GM18517 (cell line): ENCODE data around the gene ZKSCAN5.
"Not testable (repeated sequence)": the region's sequence is repeated elsewhere in the genome, so short reads cannot be mapped to it uniquely, and the experiment has no call there.

ENCODE experiments used
- ATAC-seq: cut with Tn5 transposase; IDR thresholded peaks from one replicate; pipeline ENCODE4 v1.9.1; 2021; ENCODE audit warnings: mild to moderate bottlenecking, moderate library complexity; ENCODE audit not compliant: unreplicated experiment

ZKSCAN5 gene

DNA sequence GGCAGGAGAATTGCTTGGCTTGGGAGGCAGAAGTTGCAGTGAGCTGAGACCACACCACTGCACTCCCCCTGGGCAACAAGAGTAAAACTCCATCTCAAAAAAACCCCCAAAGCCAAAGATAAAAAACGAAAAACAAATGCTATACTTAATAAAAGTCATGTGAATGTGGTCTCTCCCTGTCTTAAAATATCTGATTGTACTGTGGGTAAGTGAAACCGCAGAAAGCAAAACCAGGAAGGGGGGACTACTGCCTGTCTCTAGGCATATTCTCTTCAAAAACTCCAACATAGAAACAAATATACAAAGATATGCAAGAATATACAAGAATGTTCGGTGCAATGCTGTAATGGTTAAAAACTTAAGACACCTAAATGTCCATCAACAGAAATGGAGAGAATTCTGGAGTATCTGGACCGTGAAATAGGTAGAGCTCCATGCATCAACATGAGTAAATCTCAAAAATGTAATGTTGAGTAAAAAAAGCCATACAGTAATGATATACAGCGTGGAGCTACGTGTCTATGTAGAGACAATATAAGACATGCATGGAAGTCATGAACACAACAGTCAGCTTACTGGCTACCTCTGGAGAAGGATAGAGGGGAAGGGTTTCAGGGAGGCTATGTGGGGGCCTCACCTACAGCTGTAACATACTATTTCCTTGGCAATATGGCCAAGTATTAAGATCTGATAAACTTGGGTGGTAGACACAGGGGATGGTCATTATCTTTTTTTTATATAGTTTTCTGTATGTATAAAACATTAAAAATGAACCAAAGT is 6.5 kb upstream of the ZKSCAN5 start:
- ATAC-seq: no peak

DNA sequence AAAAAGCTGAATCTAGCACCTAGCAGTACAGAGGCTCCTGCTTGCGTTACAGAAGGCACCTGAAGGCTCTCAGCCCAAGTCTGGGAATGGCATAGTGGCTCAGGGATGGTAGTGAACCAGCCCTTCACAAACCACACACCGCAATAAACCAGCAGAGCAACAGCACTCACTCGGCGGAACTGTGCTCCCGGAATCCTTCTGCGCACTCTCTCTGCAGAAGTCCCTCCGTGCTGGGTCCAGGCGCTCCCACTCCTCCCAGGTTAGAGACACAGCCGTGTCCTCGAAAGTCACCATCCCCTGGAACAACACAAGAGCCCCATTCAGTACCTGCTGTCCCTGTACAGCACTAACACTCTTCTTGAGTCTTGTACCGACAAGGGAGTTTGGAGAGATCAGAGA is 5.9 kb upstream of the ZKSCAN5 start:
- ATAC-seq: no peak

DNA sequence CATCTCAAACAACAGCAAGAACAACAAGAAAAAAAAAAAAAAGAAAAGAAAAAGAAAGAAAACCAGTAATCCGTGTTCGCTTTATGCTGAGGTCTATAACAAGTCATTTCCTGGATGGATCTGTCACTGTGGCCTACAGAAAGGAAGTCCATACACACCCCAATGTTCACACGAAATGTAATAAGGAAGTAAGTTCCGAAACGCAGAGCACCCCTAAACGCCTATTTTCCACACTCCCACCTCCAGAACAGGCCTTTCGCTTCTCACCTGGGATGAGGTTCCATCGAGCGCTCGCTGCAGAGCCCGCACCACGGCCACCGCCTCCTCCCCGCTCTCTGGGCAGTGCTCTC is 5.1 kb upstream of the ZKSCAN5 start:
- ATAC-seq: peak; percentile 8

DNA sequence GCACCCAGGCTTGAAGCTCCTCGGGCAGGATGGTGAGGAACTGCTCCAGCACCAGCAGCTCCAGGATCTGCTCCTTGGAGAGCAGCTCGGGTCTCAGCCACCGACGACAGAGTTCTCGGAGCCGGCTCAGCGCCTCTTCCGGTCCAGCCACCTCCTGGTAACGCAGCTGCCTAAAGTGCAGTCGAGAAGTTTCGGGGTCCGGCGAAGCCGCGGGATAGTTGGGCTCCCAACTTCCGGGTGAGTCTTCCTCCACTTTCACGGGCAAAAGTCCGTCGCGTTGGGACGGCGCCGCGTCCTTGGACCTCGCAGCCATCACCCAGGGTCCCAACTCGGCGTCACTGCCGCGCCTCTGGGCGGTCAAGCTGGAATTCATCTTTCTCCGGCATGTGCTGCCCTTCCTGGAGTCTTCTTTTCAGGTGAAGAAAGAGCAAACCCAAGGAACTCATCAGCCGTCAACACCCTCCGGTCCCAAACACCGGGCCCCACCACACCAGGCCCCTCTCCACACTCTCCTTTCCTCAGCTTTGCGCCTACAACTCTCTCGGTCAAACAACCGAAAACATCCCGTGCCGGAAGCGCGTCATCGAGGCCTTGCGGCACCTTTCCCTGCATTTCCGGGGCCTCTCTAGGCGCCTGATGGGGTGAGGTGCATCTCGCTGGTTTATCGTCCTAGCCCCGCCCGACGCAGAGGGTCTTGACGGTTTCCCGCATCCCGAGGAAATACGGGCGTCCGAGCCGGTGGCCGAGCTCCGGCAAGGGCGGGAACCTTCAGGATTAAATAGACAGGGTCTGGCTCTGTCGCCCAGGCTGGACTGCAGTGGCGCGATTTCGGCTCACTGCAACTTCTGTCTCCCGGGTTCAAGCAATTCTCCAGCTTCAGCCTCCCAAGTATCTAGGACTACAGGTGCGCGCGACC is 4.5 kb upstream of the ZKSCAN5 start, which contains the start of gene ZNF394:
Gene ZNF394, minus strand, starts transcription at position 561 of the 916 bp plus-strand sequence. Its CDS starts 188 bp downstream, at position 373.
- peak; percentile 53 for ATAC-seq

DNA sequence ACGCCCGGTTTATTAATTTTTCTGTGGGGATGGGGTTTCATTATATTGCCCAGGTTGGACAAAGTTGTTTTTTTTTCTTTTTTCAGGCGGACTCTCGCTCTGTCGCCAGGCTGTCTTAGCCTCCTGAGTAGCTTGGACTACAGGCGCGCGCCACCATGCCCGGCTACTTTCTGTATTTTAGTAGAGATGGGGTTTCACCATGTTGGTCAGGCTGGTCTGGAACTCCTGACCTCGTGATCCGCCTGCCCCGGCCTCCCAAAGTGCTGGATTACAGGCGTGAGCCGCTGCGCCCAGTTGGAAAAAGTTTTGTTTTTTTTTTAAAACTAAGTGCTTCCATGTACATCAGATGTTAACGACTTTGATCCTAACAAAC is 3.8 kb upstream of the ZKSCAN5 start:
- ATAC-seq: no peak

DNA sequence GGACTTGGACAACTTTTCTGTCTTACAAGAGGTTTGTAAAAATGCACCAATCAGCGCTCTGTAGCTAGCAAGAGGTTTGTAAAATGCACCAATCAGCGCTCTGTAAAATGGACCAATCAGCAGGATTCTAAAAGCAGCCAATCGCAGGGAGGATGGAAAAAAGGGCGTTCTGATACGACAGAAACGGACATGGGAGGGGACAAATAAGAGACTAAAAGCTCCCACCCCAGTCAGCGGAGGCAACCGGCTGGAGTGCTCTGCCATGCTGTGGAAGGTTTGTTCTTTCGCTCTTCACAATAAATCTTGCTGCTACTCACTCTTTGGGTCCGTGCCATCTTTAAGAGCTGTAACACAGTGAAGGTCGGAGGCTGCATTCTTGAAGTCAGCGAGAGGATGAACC is 3.2 kb upstream of the ZKSCAN5 start:
- not testable (repeated sequence) for ATAC-seq

DNA sequence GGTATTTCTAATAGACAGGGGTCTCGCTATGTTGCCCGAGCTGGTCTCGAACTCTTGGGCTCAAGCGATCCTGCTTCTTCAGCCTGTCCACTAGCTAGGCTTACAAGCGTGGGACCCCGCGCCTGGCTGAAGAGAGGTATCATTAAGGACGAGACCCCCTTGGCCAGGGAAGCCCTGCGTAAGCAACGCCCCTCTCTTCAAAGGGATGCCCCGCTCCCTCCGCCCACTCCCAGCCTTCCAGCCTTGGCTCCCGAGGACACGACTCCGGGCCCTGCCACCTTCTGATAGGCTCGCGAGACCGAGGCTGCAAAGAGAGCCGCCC is 220 bp upstream of the ZKSCAN5 start:
- ATAC-seq: no peak

DNA sequence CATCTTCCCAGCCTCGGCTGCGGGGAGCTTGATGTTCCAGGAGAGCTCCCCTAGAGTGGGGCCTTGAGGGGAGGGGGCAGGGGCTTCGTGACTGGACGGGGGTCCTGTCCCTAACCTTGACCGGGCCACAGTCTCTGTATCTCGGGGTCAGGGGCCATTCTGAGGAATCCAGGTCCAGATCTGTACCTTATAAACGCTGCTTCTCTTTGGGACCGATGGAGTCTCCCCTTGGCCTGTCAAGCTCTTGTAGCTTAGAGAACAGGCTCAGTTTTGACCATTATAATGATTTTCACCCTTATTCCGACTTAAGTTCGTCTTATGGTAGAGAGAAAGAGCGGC is 831 bp downstream of the ZKSCAN5 start:
- ATAC-seq: peak; percentile 6

DNA sequence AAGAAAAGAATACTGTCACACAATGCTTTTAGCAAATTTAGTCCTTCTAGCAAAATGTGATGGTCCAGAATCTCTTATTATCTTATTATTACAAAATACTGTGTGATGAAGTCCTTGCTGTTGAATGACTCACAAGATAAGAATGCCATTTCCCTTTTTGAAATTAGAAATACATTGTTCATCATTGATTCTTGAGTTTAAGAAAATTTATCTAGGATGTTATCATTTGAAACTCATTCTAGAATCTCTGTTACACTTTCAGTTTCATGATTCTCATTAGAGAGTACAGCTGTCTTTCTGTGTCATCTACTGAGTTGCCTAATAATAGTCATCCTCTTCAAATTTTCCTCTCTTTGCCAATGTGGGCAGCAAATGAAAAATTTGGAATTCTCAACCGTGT is 9.6 kb downstream of the ZKSCAN5 start:
- ATAC-seq: no peak

DNA sequence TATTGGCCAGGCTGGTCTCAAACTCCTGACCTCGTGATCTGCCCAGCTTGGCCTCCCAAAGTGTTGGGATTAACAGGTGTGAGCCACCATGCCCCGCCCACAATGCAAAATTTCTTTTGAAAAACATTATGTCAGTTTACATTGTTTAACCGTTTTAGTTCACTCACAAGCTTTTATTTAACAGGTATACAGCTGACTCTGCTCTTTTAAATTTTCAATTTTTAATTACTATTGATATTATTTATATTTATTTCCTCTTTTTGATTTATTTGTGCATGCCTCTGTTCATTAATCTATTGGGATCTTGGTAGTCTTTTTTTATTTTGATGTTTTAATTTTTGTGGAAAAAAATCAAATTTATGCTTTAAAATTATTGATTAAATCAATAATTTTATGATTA is 16.9 kb downstream of the ZKSCAN5 start:
- no peak for ATAC-seq

DNA sequence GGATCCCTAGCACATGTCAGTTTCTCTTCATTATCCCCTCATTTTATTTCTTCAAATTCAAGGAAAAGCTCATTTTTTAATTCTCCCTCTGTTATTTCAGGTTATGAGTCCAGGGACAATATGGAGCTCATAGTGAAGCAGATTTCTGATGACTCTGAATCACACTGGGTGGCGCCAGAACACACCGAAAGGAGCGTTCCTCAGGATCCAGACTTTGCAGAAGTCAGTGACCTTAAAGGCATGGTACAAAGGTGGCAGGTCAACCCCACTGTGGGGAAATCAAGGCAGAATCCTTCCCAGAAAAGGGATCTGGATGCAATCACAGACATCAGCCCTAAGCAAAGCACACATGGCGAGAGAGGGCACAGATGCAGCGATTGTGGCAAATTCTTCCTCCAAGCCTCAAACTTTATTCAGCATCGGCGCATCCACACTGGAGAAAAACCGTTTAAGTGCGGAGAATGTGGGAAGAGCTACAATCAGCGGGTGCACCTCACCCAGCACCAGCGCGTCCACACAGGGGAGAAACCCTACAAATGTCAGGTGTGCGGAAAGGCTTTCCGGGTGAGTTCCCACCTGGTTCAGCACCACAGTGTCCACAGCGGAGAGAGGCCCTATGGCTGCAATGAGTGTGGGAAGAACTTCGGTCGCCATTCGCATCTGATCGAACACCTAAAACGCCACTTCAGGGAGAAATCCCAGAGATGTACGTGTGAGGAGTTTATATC is 21.4 kb downstream of the ZKSCAN5 start:
- ATAC-seq: no peak

DNA sequence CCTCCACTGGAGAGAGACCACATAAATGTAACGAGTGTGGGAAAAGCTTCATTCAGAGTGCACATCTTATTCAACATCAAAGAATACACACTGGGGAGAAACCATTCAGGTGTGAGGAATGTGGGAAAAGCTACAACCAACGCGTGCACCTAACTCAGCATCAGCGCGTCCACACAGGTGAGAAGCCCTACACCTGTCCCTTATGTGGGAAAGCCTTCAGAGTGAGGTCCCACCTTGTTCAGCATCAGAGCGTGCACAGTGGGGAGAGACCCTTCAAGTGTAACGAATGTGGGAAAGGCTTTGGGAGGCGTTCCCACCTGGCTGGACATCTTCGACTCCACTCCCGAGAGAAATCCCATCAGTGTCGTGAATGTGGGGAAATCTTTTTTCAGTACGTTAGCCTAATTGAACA is 26.9 kb downstream of the ZKSCAN5 start:
- no peak for ATAC-seq

DNA sequence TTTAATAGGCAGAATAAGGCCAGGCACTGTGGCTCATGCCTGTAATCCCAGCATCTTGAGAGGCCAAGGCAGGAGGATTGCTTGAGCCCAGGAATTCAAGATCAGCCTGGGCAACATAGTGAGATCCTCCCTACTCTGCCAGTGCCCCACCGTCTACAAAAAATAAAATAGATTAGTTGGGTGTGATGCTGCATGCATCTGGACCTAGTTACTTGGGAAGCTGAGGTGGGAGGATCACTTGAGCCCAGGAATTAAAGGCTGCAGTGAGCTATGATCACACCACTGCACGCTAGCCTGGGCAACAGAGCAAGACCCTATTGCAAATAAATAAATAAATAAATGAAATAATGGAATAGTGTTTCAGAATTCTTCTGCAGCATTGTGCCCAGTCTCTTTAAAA is 31.2 kb downstream of the ZKSCAN5 start:
- ATAC-seq: no peak

DNA sequence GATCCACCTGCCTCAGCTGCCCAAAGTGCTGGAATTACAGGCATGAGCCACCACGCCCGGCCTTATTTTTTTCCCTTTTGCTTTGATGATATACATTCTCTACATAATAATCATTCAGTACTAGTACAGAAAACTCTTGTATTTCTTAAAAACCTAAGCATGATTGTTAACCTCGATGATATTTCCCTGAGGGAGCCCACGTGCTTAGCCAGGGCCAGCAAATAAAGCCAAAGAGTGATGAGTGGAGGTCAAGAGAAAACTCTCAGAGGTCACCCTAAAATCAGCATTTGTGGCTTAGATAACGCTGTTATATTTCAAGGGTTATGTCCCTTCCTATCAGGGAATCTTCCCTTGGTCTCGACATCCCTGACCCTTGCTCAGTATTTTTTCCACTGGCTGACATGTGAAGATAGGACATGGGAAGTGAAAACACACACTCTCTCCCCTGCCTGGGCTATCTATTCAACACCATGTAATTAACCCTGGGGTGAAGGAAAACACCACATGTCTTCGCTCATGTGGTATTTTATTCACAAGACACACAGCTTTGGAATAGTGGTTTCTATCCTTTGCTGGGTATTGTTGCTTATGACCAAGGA is 34.9 kb downstream of the ZKSCAN5 start:
- ATAC-seq: no peak

DNA sequence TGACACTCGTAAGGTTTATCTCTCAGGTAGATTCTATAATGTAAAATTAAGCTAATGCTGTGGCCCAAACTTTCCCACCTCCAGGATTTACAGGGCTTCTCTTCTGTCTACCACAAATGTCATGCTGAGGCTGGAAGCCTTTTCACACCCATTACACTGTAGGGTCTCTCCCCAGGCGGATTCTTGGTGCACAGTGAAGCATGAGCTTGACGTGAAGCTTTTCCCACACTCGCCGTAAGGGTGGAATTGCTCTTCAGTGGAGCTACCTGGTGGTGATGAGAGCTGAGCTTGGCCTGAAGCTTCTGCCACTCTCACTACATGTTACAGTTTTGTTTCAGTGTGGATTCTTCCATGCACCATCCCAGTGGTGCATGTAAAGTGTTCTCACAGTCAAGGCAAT is 36.1 kb downstream of the ZKSCAN5 start:
- no peak for ATAC-seq

DNA sequence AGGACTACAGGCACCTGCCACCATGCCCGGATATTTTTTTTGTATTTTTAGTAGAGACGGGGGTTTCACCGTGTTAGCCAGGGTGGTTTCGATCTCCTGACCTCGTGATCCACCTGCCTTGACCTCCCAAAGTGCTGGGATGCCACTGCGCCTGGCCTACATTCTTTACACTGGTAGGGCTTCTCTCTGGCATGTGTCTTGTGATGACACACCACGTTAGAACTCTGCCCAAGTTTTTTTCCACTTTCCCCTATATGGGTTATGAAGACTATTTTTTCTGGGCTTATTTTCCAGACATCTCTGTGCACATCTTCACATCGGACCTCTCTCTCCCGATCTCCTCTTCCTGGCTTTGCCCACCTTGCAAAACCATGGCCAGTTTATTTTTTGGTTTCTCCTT is 36.8 kb downstream of the ZKSCAN5 start:
- ATAC-seq: no peak

DNA sequence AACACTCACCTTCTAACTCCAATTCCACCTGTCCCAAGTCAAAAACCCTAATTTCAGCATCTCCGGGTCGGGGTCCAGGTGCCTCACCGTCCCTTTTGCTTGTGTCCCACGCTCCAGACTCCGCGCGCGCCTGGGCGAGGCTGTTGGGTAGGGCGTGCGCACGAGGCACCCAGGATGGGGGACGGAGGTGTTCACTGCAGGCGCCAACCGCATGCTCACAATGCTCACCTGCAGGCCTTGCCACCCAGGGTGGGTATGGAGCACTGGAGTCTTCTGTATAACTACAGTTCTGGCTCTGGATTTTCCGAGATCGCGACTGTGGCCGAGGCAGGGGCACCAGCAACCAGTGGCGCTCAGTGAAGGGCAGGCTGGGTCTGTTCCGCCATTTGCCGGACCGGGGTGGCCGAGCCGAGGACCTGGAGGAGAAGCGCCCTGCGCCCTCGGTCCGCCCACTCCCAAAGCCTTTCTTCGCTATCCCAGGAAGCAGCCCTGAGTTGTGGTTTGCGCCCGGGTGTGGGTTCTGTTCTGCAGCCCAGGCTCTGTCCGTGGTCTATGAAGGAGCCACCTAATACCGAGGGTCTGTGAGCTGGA is 38.7 kb downstream of the ZKSCAN5 start:
- no peak for ATAC-seq

DNA sequence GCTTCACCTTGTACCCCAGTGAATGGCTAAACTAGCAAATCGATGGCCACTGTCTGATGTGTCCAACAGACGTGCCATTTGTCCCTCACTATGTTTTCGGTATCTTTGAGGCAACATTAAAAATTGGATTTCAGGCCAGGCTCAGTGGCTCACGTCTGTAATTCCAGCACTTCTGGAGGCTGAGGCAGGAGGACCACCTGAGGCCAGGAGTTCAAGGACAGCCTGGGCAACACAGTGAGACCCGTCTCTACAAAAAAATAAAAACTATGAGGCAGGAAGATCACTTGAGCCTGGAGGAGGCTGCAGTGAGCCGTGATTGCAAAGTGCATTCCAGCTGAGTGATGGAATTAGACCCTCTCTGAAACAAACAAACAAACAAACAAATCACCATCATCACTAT is 39.5 kb downstream of the ZKSCAN5 start:
- ATAC-seq: no peak

DNA sequence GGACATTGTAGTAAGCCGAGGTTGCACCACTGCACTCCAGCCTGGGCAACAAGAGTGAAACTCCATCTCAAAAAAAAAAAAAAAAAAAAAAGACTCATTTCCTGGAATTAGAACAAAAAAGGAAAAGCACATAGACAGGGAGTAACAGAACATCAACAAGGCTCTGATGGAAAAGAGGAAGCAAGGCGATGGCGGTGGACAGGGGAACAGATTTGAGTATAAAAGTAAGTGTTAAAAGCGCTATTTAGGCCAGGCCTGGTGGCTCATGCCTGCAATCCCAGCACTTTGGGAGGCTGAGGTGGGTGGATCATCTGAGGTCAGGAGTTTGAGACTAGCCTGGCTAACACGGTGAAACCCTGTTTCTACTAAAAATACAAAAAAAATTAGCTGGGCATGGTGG is 40.8 kb downstream of the ZKSCAN5 start:
- ATAC-seq: not testable (repeated sequence)

DNA sequence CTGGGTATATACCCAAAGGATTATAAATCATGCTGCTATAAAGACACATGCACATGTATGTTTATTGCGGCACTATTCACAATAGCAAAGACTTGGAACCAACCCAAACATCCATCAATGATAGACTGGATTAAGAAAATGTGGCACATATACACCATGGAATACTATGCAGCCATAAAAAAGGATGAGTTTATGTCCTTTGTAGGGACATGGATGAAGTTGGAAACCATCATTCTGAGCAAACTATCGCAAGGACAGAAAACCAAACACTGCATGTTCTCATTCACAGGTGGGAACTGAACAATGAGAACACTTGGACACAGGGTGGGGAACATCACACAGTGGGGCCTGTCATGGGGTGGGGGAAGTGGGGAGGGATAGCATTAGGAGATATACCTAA is 45.1 kb downstream of the ZKSCAN5 start:
- ATAC-seq: not testable (repeated sequence)

DNA sequence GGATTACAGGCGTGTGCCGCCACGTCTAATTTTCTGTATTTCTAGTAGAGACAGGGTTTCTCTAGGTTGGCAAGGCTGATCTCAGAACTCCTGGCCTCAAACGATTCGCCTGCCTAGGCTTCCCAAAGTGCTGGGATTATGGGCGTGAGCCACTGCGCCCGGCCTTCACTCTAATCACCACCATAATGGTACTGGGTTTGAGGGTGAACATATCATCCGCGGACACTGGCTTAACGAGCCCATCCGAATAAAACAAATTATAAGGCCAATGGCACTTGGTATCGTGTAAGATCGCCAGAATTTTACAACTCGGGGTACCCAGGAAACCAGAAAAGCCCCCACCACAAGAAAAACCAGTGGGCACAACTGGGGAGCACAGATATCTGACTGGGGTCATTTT is 46.9 kb downstream of the ZKSCAN5 start:
- no peak for ATAC-seq
